ENCODE measurements around the gene PSORS1C2.

- no peak for TF ChIP-seq YY1 (IDR thresholded peaks at IDR 0.05; ENCODE audit: low read depth)
- no peak for TF ChIP-seq CTCF (IDR thresholded peaks at IDR 0.05)
- TF ChIP-seq MEF2A (IDR thresholded peaks at IDR 0.05; ENCODE audit: borderline replicate concordance, low read depth), result no peak
- no peak for TF ChIP-seq MAX (IDR thresholded peaks at IDR 0.05; ENCODE audit: low read depth)
- no peak for TF ChIP-seq FOXM1 (IDR thresholded peaks at IDR 0.05; ENCODE audit: low read depth)
- TF ChIP-seq USF2 (IDR thresholded peaks at IDR 0.05; ENCODE audit: borderline replicate concordance, low read depth, low read length), result no peak
- TF ChIP-seq EP300 (IDR thresholded peaks at IDR 0.05; ENCODE audit: borderline replicate concordance in 1 of 2, low read depth in 1 of 2, low read length in 1 of 2), result no peak
- TF ChIP-seq RCOR1 (IDR thresholded peaks at IDR 0.05; ENCODE audit: low read length), result no peak
- TF ChIP-seq RAD21 (IDR thresholded peaks at IDR 0.05; ENCODE audit: low read length), result no peak
- TF ChIP-seq EZH2phosphoT487 (IDR thresholded peaks at IDR 0.05; ENCODE audit: borderline replicate concordance, low read depth), result no peak
- TF ChIP-seq GABPA (IDR thresholded peaks at IDR 0.05; ENCODE audit: low read depth), result no peak
- TF ChIP-seq SMC3 (IDR thresholded peaks at IDR 0.05; ENCODE audit: low read depth, low read length), result no peak
- no peak for TF ChIP-seq TAF1 (IDR thresholded peaks at IDR 0.05; ENCODE audit: borderline replicate concordance, low read depth, low read length)
Observed at GRCh38 chr6:31090275-31090972, 48.4 kb downstream of the PSORS1C2 start.
